SIG-M5 treated with dmso at 0.1 percent for 504 hours (cell line): ENCODE results near the gene CFAP69.
"Not testable (repeated sequence)": the region's sequence is repeated elsewhere in the genome, so short reads cannot be mapped to it uniquely, and the experiment has no call there.

Source experiments
- DNase-seq: peaks from one replicate; lab custom pipeline; 2025; ENCODE audit not compliant: unreplicated experiment; lab: John Stamatoyannopoulos, UW

CFAP69 gene

DNA sequence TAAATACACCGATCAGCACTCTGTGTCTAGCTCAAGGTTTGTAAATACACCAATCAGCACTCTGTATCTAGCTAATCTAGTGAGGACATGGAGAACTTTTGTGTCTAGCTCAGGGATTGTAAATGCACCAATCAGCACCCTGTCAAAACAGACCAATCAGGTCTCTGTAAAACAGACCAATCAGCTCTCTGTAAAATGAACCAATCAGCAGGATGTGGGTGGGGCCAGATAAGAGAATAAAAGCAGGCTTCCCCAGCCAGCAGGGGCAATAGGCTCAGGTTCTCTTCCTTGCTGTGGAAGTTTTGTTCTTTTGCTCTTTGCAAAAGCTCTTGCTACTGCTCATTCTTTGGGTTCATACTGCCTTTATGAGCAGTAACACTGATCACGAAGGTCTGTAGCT, 90.0 kb downstream of the CFAP69 start:
- DNase-seq: not testable (repeated sequence)

DNA sequence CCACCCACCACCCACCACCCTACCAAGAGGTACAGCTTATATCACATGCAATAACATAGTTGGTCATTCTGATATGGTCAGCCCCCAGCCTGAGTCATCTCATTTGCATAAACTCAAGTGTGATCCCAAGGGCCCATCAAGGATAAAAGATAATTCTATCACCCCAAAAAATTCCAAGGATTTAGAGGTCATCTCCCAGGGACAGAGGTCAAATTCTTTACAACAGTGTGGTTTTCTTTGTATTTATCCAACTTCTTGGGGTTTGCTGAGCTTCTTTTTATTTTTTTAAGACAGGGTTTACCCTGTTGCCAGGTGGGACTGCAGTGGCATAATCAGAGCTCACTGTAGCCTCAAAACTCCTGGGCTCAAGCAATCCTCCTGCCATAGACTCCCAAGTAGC, 92.1 kb downstream of the CFAP69 start:
- no peak for DNase-seq

DNA sequence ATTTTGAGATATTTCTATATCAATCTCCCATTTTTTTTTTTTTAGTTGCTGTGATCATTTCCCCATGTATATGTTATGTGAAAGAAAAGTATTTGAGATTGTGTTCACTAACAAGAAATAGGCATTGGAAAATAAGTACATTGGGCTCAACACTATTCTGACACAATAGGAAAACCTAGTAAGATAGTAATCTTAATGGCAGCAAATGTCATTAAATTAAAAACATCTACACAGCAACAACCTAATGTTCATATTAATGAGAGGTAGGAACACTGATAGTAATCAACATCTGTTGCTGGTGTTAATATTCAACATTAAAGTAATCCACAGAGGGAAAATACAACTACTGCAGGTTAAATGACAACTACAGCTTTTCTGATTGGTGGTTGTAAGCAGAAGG, 100.0 kb downstream of the CFAP69 start:
- DNase-seq: no peak

DNA sequence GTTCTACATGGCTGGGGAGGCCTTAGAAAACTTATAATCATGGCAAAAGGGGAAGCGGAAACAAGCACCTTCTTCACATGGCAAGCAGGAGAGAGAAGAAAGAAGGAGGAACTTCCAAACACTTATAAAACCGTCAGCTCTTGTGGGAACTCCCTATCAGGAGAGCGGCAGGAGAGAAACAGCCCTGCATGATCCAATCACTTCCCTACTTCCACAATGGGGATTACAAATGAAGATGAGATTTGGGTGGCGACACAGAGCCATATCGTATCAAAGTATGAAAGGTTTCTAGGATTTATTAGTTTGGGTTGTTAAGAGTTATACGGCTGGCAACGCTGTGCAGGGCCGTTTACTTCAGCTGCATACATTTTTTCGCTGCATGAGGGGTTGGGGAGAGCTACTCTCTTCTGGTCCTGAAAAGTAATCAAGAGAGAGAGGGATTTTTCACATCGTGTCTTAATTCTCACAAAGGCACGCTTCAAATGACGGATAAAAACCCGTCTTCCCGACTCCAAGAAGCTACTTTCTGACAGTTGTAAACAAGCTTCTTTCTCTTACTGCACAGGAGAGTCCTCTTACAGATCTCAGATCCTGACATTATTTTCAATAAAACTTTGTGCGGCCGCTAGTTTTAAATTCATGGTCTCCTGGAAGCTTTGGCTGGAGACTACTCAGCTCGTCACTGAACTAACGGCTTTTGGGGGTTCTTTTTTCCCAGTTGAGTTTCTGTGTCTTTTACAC, 100.8 kb downstream of the CFAP69 start:
- DNase-seq: peak; percentile 6

DNA sequence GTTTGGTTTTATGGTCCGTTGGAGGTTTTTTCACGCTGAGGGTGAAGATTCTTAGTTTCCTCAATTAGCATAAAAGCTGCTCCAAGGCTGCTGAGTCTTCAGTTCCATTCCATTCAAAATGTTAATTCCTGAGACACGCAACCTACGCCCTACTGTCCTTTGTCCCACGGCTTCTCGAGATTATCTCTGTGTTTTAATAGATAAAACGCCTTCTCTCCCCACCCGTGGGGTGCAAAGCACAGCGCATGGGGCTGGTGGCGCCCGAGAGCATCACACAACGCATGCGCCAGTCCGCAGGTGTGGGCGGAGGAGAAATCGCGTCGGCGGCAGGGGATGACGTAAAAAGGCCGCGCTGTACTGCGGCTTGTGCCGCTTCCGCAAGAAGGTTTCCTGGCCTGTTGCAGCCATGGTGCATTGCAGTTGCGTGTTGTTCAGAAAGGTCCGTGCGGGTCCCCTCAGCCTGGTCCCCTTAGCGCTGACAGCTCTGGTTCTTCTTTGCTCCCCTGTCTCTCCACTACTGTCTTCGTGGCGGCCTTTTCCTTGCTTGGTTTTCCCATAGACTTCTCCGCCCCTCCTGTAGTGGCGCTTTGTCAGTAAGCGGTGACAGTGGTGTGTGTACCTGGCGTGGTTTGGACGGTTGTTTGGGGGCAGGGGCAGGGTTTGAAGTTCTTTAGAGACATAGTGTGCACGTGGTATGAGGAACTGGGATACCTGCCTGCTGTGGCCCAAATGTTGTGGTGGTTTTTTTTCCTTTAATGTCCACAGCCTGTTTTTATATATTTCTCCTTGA, 101.6 kb downstream of the CFAP69 start, which contains the start of gene GTPBP10:
Gene GTPBP10, plus strand, starts transcription at position 381 of the 790 bp plus-strand sequence. Its CDS starts 26 bp downstream, at position 407.
- peak; percentile 93 for DNase-seq

DNA sequence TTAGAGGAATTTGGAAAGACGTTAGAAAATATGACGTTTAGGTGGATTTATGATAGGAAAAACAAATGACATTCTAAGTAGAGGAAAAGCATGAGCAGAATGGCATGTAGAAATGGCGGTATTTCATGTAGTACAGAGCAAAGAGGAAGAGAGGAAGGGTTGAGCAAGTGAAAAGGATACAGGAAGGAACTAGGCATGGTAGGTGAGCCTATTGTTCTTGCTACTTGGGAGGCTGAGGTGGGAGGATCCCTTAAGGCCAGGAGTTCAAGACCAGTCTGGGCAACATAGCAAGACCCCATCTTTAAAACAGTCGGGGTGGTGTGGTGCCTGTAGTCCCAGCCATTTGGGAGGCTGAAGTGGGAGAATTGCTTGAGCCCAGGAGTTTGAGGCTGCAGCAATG, 102.8 kb downstream of the CFAP69 start:
- peak; percentile 27 for DNase-seq

DNA sequence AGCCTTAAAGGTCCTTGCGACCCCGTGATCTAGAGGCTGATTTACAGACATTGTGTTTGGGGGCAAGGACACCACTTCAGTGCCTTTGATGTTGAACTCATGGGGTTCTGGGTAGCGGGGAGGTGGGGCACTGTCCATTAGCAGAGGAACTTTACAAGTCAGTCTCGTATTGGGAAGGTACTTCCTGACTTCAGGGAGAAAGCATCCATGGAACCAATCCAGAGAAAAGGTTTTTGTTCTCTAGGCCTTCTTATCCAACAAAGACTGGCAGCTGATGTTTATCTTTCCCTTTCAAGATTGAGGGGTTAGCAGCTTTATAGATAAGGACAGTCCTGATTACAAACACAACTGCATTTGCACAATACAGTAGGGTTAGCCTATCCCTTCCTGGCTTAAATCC, 104.3 kb downstream of the CFAP69 start:
- no peak for DNase-seq

DNA sequence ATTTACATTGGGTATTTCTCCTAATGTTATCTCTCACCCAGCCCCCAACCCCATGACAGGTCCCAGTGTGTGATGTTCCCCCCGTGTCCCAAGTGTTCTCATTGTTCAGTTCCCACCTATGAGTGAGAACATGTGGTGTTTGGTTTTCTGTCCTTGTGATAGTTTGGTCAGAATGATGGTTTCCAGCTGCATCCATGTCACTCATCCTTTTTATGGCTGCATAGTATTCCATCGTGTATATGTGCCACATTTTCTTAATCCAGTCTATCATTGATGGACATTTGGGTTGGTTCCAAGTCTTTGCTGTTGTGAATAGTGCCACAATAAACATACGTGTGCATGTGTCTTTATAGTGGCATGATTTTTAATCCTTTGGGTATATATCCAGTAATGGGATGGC, 105.1 kb downstream of the CFAP69 start:
- not testable (repeated sequence) for DNase-seq

DNA sequence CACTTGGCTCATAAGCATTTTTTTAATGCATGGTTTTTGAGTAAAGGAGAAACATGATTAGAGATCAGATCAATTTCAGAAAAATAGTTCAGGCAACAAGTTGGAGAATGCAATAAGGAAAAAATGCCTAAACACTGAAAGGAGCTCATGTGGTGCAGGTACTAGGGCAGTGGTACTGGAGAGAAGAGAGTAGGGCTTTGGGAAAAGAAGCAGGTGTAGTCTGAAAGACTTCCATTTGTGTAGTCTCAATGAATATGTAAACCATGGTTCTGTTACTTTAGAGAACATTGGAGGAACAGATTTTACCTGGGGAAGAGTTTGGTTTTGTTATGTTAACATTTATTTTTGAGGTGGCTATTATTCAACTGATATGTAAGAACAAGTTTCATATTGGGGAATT, 107.0 kb downstream of the CFAP69 start:
- DNase-seq: no peak
